GM21825 (cell line): ENCODE measurements around the gene FGF22.
"Not testable (repeated sequence)": the region's sequence is repeated elsewhere in the genome, so short reads cannot be mapped to it uniquely, and the experiment has no call there.

Experiments used
- ATAC-seq: cut with Tn5 transposase; IDR thresholded peaks from one replicate; pipeline ENCODE4 v1.9.1; 2021; ENCODE audit warnings: mild to moderate bottlenecking, moderate library complexity; ENCODE audit not compliant: unreplicated experiment

Gene FGF22

DNA sequence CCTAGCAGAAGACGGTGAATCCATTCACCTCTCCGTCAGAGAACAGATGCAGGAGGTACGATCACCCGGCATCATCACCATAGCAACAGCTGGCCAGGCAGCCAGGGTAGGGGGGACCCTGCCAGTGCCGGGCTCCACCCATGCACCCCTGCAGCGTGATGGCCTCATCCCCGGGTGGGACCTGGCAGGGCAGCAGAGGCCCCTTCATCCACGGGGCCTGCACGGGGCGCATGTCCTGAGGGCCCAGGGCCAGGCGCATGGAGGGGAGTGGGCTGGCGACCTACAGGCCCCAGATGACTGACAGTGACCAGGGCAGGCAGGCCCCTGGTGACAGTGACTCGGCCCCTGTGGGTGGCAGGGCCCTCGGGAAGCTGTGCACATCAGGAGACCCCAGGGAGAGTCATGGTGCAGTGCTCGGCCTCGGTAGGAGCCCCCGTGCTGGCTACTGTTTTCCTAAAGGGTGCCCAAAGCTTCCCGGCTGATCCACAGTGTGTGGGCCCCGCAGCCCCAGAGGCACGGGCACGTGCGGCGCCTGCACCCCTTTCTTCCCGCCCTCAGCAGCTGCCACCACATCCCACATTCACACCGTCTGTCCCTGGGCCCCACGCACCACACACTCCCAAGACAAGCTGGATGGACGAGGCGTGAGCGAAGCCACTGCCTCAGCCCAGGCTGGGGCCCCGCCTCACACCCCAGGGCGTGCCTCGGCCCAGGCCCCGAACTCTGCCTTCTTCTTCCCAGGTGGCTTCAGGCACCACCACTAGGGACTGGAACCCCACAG, 18.6 kb downstream of the FGF22 start:
- no peak for ATAC-seq

GRCh38 chr19:658916-659839, 19.5 kb downstream of the FGF22 start:
- ATAC-seq = no peak

DNA sequence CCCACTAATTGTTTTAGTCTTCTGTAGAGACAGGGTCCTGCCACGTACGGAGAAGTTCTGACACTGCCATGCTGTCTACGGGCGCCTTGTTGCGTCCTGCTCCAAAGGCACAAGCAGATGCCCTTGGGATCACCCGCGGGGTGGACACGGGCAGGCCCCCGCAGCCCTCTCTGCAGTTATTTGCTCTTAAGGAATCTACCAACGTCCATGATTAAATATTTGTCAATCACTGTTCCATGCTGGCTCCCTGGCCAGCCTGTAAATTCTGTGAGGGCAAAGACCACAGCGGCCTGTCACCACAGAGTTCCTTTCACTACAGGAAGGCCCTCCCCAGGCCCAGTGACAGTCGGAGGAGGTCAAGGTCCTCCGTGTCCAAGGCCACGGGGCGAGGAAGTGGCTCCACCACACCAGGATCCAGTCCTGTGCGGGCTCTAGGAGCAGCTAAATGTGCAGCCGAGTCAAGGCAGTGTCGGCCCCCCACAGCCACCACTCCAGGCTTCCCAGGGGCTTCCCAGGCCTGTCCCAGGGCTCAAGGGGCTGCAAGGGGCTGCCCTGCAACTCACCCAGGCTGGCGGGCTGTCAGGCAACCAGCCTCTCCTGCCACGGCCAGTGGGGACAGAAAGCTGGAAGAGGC, 21.2 kb downstream of the FGF22 start:
- no peak for ATAC-seq

GRCh38 chr19:661427-662196, 21.9 kb downstream of the FGF22 start:
- peak; percentile 26 for ATAC-seq

- no peak for ATAC-seq
Observed at GRCh38 chr19:662207-662961, 22.7 kb downstream of the FGF22 start.

DNA sequence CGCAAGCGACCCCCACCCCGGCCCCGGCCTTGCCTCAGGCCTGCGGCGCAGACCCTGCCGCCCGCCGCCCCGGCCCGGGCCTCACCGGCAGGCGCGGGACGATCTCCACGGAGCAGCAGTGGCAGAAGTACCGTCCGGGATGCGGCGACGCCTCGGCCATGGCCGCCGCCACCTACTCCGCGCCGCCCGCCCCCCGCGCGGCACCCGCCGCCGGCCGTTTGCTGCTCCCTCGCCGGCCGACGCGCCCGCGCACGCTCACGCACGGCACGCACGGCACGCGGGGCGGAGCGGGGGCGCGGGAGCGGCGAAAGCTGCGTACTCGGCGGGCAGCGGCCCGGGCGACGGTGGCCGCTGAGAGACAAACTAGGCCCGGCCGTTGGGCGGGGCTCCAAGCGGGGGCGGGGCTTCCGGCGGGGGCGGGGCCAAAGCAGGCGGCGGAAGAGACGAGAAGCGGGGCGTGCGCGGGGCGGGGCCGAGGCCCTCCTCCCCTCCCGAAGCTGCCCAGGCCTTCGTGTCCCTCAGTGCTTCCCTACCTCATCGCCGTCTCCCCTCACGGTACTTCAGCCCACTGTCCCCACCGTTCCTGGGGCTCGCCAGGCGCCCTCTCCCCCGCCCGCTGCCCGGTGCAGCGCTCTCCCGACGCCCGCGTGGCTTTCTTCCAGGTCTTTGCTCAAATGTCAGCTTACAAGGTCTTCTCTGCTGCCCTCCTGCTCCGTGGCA, 23.4 kb downstream of the FGF22 start, which contains the start of gene RNF126:
Gene RNF126 (minus strand): TSS at position 253 of the 720 bp plus-strand sequence. CDS start 93 bp downstream, at position 160.
- peak; percentile 44 for ATAC-seq

DNA sequence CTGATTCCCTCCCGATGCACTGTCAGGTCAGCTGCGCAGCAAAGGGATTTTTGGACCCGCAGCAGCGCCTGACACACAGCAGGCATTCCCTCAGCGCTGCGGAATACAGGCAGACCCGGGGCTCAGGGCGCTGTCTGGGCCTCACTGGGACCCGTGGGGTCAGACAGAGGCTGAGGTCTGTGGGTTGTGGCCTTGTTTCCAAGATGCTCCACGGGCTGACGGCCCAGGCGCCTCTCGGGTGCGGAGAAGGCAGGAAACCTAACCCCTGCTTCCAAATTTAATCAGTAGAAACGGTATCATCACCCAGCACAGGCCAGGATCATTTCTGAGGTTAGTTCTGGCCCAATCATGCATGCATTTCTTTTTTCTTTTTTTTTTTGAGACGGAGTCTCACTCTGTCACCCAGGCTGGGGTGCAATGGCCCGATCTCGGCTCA, 24.0 kb downstream of the FGF22 start:
- ATAC-seq = no peak

DNA sequence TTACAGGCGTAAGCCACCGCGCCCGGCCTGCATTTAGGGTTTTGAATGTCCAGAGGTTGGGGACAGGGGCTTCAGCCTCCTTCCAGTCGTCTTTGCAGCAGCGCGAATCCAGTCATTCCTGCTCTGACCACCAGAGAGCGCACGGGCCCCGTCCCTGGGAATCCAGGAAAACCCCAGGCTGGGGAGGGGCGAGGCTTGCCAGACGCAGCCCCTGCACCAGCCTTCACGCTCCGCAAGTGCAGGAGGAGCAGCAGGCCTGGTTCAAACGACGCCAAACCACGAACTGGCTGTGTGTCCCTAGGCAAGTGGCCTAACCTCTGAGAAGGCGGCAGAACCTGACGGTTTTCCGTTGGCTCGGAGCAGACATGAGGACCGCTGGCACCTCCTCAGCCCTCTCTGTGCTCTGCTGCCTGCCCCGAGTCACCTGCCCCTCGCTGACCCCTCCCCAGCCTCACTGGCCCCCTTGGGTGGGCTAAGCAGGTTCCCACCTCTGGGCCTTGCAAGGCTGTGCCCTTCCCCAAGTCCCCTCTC, 25.3 kb downstream of the FGF22 start:
- no peak for ATAC-seq

DNA sequence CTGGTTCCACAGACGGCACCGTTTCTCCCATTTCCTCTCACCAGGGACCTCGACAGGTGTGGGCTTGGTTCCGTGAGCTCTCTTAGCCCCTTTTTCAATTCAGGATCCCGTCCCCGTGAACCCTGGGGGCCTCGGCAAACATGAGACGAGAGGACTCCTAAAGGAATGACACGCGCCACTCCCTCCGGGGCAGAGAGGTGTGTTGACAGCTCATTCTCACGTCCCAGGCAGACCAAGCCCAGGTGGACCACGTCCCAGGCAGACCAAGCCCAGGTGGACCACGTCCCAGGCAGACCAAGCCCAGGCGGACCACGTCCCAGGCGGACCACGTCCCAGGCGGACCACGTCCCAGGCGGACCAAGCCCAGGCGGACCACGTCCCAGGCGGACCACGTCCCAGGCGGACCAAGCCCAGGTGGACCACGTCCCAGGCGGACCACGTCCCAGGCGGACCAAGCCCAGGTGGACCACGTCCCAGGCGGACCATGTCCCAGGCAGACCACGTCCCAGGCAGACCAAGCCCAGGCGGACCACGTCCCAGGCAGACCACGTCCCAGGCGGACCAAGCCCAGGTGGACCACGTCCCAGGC, 27.4 kb downstream of the FGF22 start:
- not testable (repeated sequence) for ATAC-seq

GRCh38 chr19:668675-669434, 29.2 kb downstream of the FGF22 start:
- ATAC-seq = not testable (repeated sequence)

GRCh38 chr19:670609-671075, 31.0 kb downstream of the FGF22 start:
- no peak for ATAC-seq

DNA sequence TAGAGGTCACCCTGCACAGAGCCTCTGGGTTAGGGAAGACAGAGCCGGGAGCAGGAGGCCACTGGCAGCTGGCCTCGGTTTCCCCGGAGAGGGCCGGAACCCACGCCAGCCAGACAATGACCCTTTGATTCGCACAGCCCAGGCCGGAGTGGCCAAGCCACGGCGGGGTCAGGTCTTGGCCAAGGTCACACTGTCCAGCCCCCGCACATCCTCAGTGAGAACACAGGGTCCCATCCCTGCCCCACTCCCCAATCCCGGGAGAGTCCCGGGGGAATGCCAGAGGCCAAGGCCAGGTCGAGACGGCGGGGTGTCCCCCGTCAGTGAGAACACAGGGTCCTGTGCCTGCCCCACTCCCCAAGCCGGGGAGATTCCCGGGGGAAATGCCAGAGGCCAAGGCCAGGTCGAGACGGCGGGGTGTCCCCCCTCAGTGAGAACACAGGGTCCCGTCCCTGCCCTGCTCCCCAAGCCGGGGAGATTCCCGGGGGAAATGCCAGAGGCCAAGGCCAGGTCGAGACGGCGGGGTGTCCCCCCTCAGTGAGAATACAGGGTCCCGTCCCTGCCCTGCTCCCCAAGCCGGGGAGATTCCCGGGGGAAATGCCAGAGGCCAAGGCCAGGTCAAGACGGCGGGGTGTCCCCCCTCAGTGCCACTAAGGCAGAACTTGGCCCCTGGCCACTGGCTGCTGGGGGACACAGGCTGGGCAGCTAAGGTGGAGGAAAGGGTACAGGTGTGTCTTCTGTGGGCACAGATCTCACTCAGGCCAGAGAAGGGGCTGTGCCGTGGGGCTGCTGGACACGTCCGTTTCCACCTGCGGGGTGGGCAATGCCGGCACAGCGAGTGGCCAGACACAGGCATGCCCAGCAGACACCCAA, 34.8 kb downstream of the FGF22 start:
- ATAC-seq = no peak

GRCh38 chr19:676007-676338, 36.3 kb downstream of the FGF22 start:
- ATAC-seq = no peak

DNA sequence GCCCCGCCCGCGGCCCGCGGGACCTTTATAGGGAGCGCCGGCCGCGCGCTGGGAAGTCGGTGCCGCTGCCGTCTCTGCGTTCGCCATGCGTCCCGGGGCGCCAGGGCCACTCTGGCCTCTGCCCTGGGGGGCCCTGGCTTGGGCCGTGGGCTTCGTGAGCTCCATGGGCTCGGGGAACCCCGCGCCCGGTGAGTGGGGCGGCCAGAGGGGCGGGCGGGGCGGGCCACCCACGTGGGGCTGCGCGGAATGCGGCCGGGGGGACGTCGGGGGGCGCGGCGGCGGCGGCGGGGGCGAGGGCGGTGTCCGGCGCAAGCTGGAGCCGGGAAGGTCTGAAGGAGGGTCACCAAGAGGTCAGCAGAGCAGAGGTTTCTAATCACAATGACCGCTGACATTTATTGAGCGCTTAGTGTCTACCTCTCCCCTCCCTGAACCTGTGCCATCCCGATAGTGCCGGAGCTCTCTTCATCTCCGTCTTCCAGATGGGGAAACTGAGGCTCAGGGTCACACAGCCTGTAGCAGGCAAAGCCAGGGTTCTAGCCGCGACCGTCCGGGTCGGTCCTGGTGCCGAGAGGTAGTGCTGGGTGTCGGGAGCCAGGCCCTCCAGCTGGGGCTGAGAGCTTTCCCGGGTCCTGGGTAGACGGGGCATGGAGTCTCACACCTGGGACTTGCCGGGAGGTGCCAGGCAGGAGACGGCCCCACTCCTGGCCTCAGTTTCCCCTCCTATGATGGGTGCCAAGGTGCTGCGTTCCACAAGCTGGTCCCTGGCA, 36.8 kb downstream of the FGF22 start, which contains the start of gene FSTL3:
Gene FSTL3 (plus strand): TSS at position 54 of the 767 bp plus-strand sequence. CDS start 32 bp downstream, at position 86.
- no peak for ATAC-seq

DNA sequence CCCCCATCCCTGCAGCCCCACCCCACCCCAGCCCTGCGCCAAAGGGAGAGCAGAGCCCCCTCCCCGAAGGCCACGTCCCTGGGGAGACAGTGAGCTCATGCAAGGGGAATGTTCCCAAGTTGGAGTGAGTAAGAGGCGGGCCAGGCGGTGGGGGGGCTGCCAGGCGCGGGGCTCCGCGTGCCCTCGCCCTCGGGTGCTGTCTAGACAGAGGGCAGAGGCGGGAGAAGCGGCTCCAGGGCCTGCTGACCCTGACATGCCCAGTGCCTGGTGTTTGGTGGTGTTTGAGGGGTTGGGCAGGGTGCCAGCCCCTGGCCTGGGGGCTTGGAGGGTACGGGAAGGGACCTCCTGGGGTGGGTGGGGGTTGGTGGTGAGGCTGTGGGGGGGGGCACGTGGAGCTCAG, 37.5 kb downstream of the FGF22 start:
- no peak for ATAC-seq
